ENCODE results near the gene PPEF2. TPM values are rescaled to one million over a fixed set of nuclear protein-coding genes. Genes with fewer than 3 reads are reported as not detected.

PPEF2 gene
- total RNA-seq, 1 donor: not detected

DNA sequence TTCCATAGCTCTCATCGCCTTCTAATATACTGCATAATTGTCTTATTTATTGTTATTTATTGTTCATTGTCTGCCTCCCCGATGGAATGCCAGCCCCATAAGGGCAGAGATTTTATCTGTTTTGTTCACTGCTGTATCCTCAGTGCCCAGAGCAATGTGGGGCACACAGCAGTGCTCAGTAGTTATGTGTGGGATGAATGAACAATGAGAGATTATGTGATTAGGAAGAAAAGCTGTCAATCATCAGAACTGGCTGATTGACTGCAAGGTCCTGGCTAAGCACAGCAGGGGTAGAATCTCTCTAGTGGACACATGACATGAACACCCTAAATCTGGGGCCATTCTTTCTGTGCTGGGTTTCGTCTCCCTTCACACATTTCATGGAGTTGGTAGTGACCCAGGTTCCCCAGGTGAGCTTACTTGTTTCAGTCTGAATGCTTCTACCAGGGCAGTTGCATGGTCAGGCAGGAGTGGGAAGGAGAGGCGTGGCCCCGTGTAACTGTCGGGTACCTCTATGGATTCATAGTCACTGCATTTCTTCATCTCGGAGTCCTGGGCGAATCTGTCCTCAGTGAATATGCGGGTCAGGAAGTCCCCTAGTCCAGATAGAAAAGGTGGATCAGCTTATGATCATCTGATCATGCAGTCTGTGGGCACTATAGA is 12.6 kb downstream of the PPEF2 start:
- Histone ChIP-seq H3K4me1 (ENCODE audit: insufficient read depth, low read length) (no peaks in the 10 kb centered on the region), H3K9me3 (ENCODE audit: low read depth, low read length) (no peaks in the 10 kb centered on the region), H3K36me3 (ENCODE audit: insufficient read depth, low read length) (no peaks in the 10 kb centered on the region), H2AFZ (ENCODE audit: low read length) (no peak overlapping the region), H3K4me2 (ENCODE audit: insufficient read depth, low read length) (no peak overlapping the region), H3K79me2 (ENCODE audit: insufficient read depth, low read length) (no peaks in the 10 kb centered on the region), H3K27ac (ENCODE audit: low read depth, low read length) (no peak overlapping the region), H3K27me3 (ENCODE audit: insufficient read depth, low read length) (peaks cover 7% of the 10 kb centered on the region), H3K4me3 (ENCODE audit: insufficient read depth, low read length) (no peak overlapping the region), H4K20me1 (ENCODE audit: insufficient read depth, low read length) (no peaks in the 10 kb centered on the region)
- no peak for DNase-seq (ENCODE audit: insufficient read length, low spot score, missing footprints)
- TF ChIP-seq, protein P1, sequence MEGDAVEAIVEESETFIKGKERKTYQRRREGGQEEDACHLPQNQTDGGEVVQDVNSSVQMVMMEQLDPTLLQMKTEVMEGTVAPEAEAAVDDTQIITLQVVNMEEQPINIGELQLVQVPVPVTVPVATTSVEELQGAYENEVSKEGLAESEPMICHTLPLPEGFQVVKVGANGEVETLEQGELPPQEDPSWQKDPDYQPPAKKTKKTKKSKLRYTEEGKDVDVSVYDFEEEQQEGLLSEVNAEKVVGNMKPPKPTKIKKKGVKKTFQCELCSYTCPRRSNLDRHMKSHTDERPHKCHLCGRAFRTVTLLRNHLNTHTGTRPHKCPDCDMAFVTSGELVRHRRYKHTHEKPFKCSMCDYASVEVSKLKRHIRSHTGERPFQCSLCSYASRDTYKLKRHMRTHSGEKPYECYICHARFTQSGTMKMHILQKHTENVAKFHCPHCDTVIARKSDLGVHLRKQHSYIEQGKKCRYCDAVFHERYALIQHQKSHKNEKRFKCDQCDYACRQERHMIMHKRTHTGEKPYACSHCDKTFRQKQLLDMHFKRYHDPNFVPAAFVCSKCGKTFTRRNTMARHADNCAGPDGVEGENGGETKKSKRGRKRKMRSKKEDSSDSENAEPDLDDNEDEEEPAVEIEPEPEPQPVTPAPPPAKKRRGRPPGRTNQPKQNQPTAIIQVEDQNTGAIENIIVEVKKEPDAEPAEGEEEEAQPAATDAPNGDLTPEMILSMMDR (IDR thresholded peaks at IDR 0.05; ENCODE audit: extremely low read depth, low read depth, low read length): no peak

DNA sequence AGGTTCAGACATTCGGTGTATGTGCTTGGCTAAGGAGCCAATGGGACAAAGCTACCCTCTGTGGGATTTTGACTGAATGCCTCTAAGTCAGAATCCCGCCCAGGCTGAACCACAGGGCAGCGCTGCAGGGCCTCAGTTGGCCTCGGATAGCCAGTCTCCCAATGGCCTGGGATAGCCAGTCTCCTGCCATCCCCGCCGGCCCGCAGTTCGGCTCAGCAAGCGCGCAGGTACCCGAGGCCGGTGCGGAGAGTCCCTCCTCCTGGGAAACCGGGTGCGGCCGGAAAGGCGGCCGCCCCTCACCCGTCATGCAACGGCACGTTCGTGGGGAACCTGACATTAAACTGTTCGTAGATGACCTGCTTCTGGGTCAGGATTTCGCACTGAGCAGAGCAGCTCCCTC is 16.1 kb downstream of the PPEF2 start:
- H3K4me2 ChIP-seq (ENCODE audit: insufficient read depth, low read length): no peak overlapping the region
- no peaks in the 10 kb centered on the region for H3K4me1 ChIP-seq (ENCODE audit: insufficient read depth, low read length)
- DNase-seq (ENCODE audit: insufficient read length, low spot score, missing footprints): no peak
- H3K27me3 ChIP-seq (ENCODE audit: insufficient read depth, low read length): peaks cover 7% of the 10 kb centered on the region
- H3K27ac ChIP-seq (ENCODE audit: low read depth, low read length): no peak overlapping the region
- TF ChIP-seq, protein P1 (IDR thresholded peaks at IDR 0.05; ENCODE audit: extremely low read depth, low read depth, low read length): no peak
- no peaks in the 10 kb centered on the region for H3K79me2 ChIP-seq (ENCODE audit: insufficient read depth, low read length)
- H4K20me1 ChIP-seq (ENCODE audit: insufficient read depth, low read length): no peaks in the 10 kb centered on the region
- H3K36me3 ChIP-seq (ENCODE audit: insufficient read depth, low read length): no peaks in the 10 kb centered on the region
- H3K4me3 ChIP-seq (ENCODE audit: insufficient read depth, low read length): no peak overlapping the region
- H2AFZ ChIP-seq (ENCODE audit: low read length): no peak overlapping the region
- H3K9me3 ChIP-seq (ENCODE audit: low read depth, low read length): no peaks in the 10 kb centered on the region

DNA sequence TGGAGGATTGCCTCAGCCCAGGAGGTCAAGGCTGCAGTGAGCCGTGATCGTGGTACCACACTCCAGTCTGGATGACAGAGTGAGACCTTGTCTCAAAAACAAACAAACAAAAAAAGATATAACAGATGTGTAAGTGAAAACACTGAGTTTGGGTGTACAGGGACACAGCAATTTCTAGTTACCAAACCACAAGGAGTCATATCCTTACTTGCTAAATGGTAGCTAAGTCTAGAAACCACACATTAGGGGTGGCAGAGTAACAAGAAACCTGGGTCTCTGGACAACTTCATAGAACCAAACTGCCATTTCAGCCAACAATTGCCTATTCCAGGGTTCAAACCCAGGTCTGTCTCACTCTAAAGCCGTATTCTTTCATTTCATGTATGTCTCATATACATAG is 20.8 kb downstream of the PPEF2 start:
- H3K4me2 ChIP-seq (ENCODE audit: insufficient read depth, low read length): no peak overlapping the region
- H3K9me3 ChIP-seq (ENCODE audit: low read depth, low read length): no peaks in the 10 kb centered on the region
- H3K4me3 ChIP-seq (ENCODE audit: insufficient read depth, low read length): no peak overlapping the region
- no peak for DNase-seq (ENCODE audit: insufficient read length, low spot score, missing footprints)
- TF ChIP-seq, protein P1 (IDR thresholded peaks at IDR 0.05; ENCODE audit: extremely low read depth, low read depth, low read length): no peak
- H3K27ac ChIP-seq (ENCODE audit: low read depth, low read length): no peak overlapping the region
- H3K36me3 ChIP-seq (ENCODE audit: insufficient read depth, low read length): no peaks in the 10 kb centered on the region
- no peak overlapping the region for H2AFZ ChIP-seq (ENCODE audit: low read length)
- no peaks in the 10 kb centered on the region for H4K20me1 ChIP-seq (ENCODE audit: insufficient read depth, low read length)
- no peaks in the 10 kb centered on the region for H3K4me1 ChIP-seq (ENCODE audit: insufficient read depth, low read length)
- H3K79me2 ChIP-seq (ENCODE audit: insufficient read depth, low read length): no peaks in the 10 kb centered on the region
- peaks cover 4% of the 10 kb centered on the region for H3K27me3 ChIP-seq (ENCODE audit: insufficient read depth, low read length)

DNA sequence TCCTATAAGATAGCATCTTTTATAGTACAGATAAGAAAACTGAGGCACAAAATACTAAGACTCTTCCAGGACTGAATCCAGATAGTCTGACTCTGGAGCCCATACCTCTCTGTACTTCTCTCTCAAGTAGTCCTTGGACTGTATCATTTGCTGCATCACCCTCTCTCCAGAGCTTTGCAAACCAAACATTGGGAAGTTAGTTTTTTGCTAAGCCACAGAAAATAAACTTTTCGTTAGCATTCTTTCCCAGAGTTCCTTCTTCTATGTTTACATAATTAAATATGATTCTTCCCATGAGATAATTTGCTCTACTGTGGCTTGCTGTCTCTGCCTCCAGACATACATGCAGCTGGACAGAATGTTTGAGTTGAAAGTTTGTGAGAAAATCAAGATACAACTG is 22.0 kb downstream of the PPEF2 start:
- Histone ChIP-seq H3K4me1 (ENCODE audit: insufficient read depth, low read length) (no peaks in the 10 kb centered on the region), H4K20me1 (ENCODE audit: insufficient read depth, low read length) (no peaks in the 10 kb centered on the region), H3K36me3 (ENCODE audit: insufficient read depth, low read length) (no peaks in the 10 kb centered on the region), H3K4me3 (ENCODE audit: insufficient read depth, low read length) (no peak overlapping the region), H3K27me3 (ENCODE audit: insufficient read depth, low read length) (peaks cover 4% of the 10 kb centered on the region), H3K4me2 (ENCODE audit: insufficient read depth, low read length) (no peak overlapping the region), H3K79me2 (ENCODE audit: insufficient read depth, low read length) (no peaks in the 10 kb centered on the region), H2AFZ (ENCODE audit: low read length) (no peak overlapping the region), H3K9me3 (ENCODE audit: low read depth, low read length) (no peaks in the 10 kb centered on the region), H3K27ac (ENCODE audit: low read depth, low read length) (no peak overlapping the region)
- TF ChIP-seq, protein P1 (IDR thresholded peaks at IDR 0.05; ENCODE audit: extremely low read depth, low read depth, low read length): no peak
- peak; percentile 83 for DNase-seq (ENCODE audit: insufficient read length, low spot score, missing footprints)

All from osteoblast (primary cell).